Left lung (tissue), 10 donors: ENCODE results near the gene RASA2. TPM values are rescaled to one million over a fixed set of nuclear protein-coding genes. Genes with fewer than 3 reads are reported as not detected.

Source experiments
- ATAC-seq: fragments of 200-7000 bp; cut with Tn5 transposase; one replicate; pipeline ENCODE4 v1.9.1; 2020; ENCODE audit warnings: moderate library complexity
- DNase-seq, 4 donors: peaks; one replicate each; pipeline ENCODE4 v3.0.0-alpha.2; 2013 to 2020
- H3K27ac ChIP-seq, 2 donors: fragments of 200-600 bp; sonication (generic) in 1 of 2; one replicate each; pipeline versions ENCODE4 v1.5.0 to v1.8.0; 2020 to 2021
- H3K27me3 ChIP-seq, 2 donors: fragments of 200-600 bp; sonication (generic) in 1 of 2; one replicate each; pipeline versions ENCODE4 v1.5.0 to v1.8.0; 2020 to 2021
- H3K36me3 ChIP-seq, 2 donors: fragments of 200-600 bp; sonication (generic) in 1 of 2; one replicate each; pipeline versions ENCODE4 v1.5.0 to v1.8.0; 2020 to 2021
- H3K4me1 ChIP-seq, 2 donors: fragments of 200-600 bp; one replicate each; pipeline ENCODE4 v1.8.0; 2021
- H3K4me3 ChIP-seq, 2 donors: fragments of 200-600 bp; sonication (generic) in 1 of 2; one replicate each; pipeline versions ENCODE4 v1.5.0 to v1.8.0; 2020 to 2021; ENCODE audit warnings: mild to moderate bottlenecking in 1 of 2
- H3K9me3 ChIP-seq, 2 donors: fragments of 200-600 bp; sonication (generic) in 1 of 2; one replicate each; pipeline versions ENCODE4 v1.5.0 to v1.8.0; 2020 to 2021
- CTCF ChIP-seq, 2 donors: fragments of 200-600 bp; sonication (generic) in 1 of 2; IDR thresholded peaks; one replicate each; pipeline versions ENCODE4 v1.5.0 to v1.8.0; 2021; ENCODE audit warnings: antibody characterized with exemption in 2 of 2
- intact Hi-C, 2 donors: fragments of 100-400 bp; cut with DNase I; formaldehyde crosslinking; loops; one replicate each; pipeline versions ENCODE4 v1.11.2 to v1.14.2; 2022
- polyA plus RNA-seq, 6 donors: library from polyadenylated mRNA; unstranded; fragments of 120-200 nt; gene quantifications; one replicate each; pipeline ENCODE4 v1.2.1, GENCODE V29; 2013; ENCODE audit not compliant: insufficient read length in 6 of 6
- total RNA-seq, 2 donors: library from RNA; stranded (reverse); fragmentation: NEBNext Ultra II Directional; extraction: Animal tissue kit (Norgen Biotek cat#: 25700); gene quantifications; one replicate each; pipeline ENCODE4 v1.2.1, GENCODE V29; 2021
- donor health status: DM: no; HTN: yes; CAD: no.
- donor health status: DM: no; HTN: no; CAD: no.

The RASA2 gene
- total and polyA plus RNA-seq, 8 donors = 17.2 to 29.3 (median 25.2) TPM

- no peak overlapping the region for H3K4me3 ChIP-seq
- peaks cover 8 to 20% of the 10 kb centered on the region in 2 donors for H3K4me1 ChIP-seq
- ATAC-seq = no peak
- H3K9me3 ChIP-seq = no peaks in the 10 kb centered on the region
- no peak for TF ChIP-seq CTCF (IDR thresholded peaks at IDR 0.05)
- no peak for DNase-seq
- no peaks in the 10 kb centered on the region for H3K27me3 ChIP-seq
- no peak overlapping the region for H3K27ac ChIP-seq
- peaks cover 0 to 41% of the 10 kb centered on the region in 2 donors for H3K36me3 ChIP-seq
- intact Hi-C loops = no loop called here
Observed at GRCh38 chr3:141446737-141447136, 40.1 kb upstream of the RASA2 start.

- Histone ChIP-seq H3K4me1 (peaks cover 3 to 20% of the 10 kb centered on the region in 2 donors), H3K27ac (no peak overlapping the region), H3K9me3 (no peaks in the 10 kb centered on the region), H3K27me3 (no peaks in the 10 kb centered on the region), H3K4me3 (no peak overlapping the region), H3K36me3 (peaks cover 0 to 39% of the 10 kb centered on the region in 2 donors)
- ATAC-seq (no peak), DNase-seq (no peak)
- TF ChIP-seq CTCF (IDR thresholded peaks at IDR 0.05) = no peak
- intact Hi-C loops = no loop called here
Observed at GRCh38 chr3:141447383-141447782, 39.4 kb upstream of the RASA2 start.

GRCh38 chr3:141448606-141449220 is 38.1 kb upstream of the RASA2 start:
- Histone ChIP-seq H3K27ac (peak overlapping the region; percentile 0 to 14), H3K36me3 (peaks cover 0 to 25% of the 10 kb centered on the region in 2 donors), H3K27me3 (no peaks in the 10 kb centered on the region), H3K4me1 (peaks cover 3 to 19% of the 10 kb centered on the region in 2 donors), H3K4me3 (no peak overlapping the region), H3K9me3 (no peaks in the 10 kb centered on the region)
- ATAC-seq = no peak
- intact Hi-C loops = no loop called here
- DNase-seq = no peak
- TF ChIP-seq CTCF (IDR thresholded peaks at IDR 0.05) = no peak

- H3K4me3 ChIP-seq = no peak overlapping the region
- H3K9me3 ChIP-seq = no peaks in the 10 kb centered on the region
- H3K27me3 ChIP-seq = no peaks in the 10 kb centered on the region
- no peak for ATAC-seq
- no peak for TF ChIP-seq CTCF (IDR thresholded peaks at IDR 0.05)
- H3K27ac ChIP-seq = no peak overlapping the region
- peaks cover 0 to 18% of the 10 kb centered on the region in 2 donors for H3K36me3 ChIP-seq
- peaks cover 3 to 19% of the 10 kb centered on the region in 2 donors for H3K4me1 ChIP-seq
- no peak for DNase-seq
- intact Hi-C loops = no loop called here
Observed at GRCh38 chr3:141449424-141449823, 37.4 kb upstream of the RASA2 start.

- Histone ChIP-seq H3K27ac (no peak overlapping the region), H3K4me3 (no peak overlapping the region), H3K27me3 (no peaks in the 10 kb centered on the region), H3K9me3 (no peaks in the 10 kb centered on the region), H3K4me1 (peaks cover 8 to 18% of the 10 kb centered on the region in 2 donors), H3K36me3 (peaks cover 0 to 4% of the 10 kb centered on the region in 2 donors)
- DNase-seq (no peak), ATAC-seq (no peak)
- no peak for TF ChIP-seq CTCF (IDR thresholded peaks at IDR 0.05)
- intact Hi-C loops = loop anchor here (5.0 to 10.0 kb wide), 2 partner anchors 89 to 146 kb away; no protein-coding TSS in a partner anchor
Observed at GRCh38 chr3:141450727-141451375, 36.0 kb upstream of the RASA2 start.
